Stomach smooth muscle (tissue), 2 donors: ENCODE results near the gene POLG2.

Experiments
- H3K27ac ChIP-seq: one replicate; pipeline ENCODE4 v1.7.0; 2013; ENCODE audit warnings: mild to moderate bottlenecking, low read length, inconsistent platforms
- H3K27me3 ChIP-seq, 2 donors: one replicate each; pipeline ENCODE4 v1.7.0; 2013; ENCODE audit warnings: low read length in 2 of 2; ENCODE audit not compliant: insufficient read depth in 2 of 2, control insufficient read depth in 1 of 2
- H3K36me3 ChIP-seq, 2 donors: one replicate each; pipeline ENCODE4 v1.7.0; 2013; ENCODE audit warnings: low read length in 2 of 2; ENCODE audit not compliant: control insufficient read depth in 2 of 2, insufficient read depth in 2 of 2
- H3K4me1 ChIP-seq: one replicate; pipeline ENCODE4 v1.7.0; 2013; ENCODE audit warnings: low read length; ENCODE audit not compliant: control insufficient read depth, insufficient read depth
- H3K4me3 ChIP-seq, 2 donors: one replicate each; pipeline ENCODE4 v1.7.0; 2013; ENCODE audit warnings: low read length in 2 of 2
- H3K9ac ChIP-seq, 2 donors: one replicate each; pipeline ENCODE4 v1.7.0; 2013; ENCODE audit warnings: low read length in 2 of 2, mild to moderate bottlenecking in 1 of 2
- H3K9me3 ChIP-seq, 2 donors: one replicate each; pipeline ENCODE4 v1.7.0; 2013; ENCODE audit warnings: low read length in 2 of 2; ENCODE audit not compliant: control insufficient read depth in 2 of 2
- donor health status: healthy.
- donor health status: Pancreatic carcinoma.

Gene POLG2

DNA sequence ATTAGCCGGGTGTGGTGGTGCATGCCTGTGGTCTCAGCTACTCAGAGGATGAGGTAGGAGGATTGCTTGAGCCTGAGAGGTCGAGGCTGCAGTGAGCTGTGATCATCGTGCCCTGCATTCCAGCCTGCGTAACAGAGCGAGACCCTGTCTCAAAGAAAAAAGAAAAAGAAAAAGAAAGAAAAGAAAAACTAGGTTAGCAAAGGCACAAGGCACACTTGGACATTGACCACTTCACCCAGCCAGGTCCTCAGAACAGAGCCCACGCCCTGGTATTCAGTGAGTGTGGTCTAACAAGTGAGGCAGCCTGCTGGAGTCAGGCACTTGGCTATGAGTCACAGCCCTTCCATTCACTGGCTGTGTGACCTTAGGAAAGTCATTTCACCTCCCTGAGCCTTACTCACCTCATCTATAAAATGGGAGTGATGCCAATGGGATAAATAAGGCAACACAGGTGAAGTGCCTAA is 37.5 kb downstream of the POLG2 start:
- Histone ChIP-seq H3K4me3 (no peak overlapping the region), H3K36me3 (no peaks in the 10 kb centered on the region), H3K4me1 (peaks cover 2% of the 10 kb centered on the region), H3K9ac (no peak overlapping the region), H3K9me3 (no peaks in the 10 kb centered on the region), H3K27me3 (peaks cover 0 to under 1% of the 10 kb centered on the region in 2 donors), H3K27ac (no peak overlapping the region)

DNA sequence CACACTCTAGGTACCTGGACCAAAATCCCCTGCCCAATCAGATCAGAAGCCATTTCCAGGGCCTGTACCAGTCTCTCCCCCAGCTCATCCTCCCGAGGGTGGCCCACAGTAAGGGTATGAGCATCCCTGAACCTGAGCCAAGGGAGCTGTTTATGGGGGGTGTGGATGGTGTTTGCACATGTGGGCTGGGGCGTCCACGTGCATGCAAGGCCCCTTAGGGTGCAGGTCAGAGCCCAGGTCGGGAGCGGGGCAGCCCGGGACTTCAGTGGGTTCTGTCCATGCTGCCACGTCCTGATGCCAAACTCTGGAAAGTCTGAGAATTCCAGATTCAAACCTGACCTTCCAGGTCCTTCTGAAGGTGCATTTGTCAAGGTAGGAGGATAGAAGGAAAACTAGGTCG is 38.1 kb downstream of the POLG2 start:
- Histone ChIP-seq H3K9me3 (no peaks in the 10 kb centered on the region), H3K36me3 (no peaks in the 10 kb centered on the region), H3K4me1 (peaks cover 2% of the 10 kb centered on the region), H3K27me3 (peaks cover 0 to 3% of the 10 kb centered on the region in 2 donors), H3K4me3 (no peak overlapping the region), H3K9ac (no peak overlapping the region), H3K27ac (no peak overlapping the region)

DNA sequence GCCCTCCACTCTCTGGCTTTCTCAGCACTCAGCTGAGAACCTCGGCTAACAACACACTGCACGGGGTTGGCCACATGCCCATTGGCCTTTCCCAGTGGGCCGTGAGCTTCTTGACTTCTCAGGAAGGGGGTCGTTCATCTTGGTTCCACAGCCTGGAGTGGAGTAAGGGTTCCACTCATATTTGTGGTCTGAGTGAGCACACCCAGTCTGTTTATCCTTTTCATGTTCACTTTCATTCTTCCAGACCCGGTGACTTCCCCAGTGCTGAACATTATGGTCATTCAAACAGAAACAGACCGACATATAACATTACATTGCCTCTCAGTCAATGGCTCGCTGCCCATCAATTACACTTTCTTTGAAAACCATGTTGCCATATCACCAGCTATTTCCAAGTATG is 39.7 kb downstream of the POLG2 start:
- Histone ChIP-seq H3K4me3 (no peak overlapping the region), H3K9me3 (no peaks in the 10 kb centered on the region), H3K27ac (no peak overlapping the region), H3K9ac (no peak overlapping the region), H3K27me3 (peaks cover 0 to 3% of the 10 kb centered on the region in 2 donors), H3K36me3 (no peaks in the 10 kb centered on the region), H3K4me1 (peaks cover 2% of the 10 kb centered on the region)

DNA sequence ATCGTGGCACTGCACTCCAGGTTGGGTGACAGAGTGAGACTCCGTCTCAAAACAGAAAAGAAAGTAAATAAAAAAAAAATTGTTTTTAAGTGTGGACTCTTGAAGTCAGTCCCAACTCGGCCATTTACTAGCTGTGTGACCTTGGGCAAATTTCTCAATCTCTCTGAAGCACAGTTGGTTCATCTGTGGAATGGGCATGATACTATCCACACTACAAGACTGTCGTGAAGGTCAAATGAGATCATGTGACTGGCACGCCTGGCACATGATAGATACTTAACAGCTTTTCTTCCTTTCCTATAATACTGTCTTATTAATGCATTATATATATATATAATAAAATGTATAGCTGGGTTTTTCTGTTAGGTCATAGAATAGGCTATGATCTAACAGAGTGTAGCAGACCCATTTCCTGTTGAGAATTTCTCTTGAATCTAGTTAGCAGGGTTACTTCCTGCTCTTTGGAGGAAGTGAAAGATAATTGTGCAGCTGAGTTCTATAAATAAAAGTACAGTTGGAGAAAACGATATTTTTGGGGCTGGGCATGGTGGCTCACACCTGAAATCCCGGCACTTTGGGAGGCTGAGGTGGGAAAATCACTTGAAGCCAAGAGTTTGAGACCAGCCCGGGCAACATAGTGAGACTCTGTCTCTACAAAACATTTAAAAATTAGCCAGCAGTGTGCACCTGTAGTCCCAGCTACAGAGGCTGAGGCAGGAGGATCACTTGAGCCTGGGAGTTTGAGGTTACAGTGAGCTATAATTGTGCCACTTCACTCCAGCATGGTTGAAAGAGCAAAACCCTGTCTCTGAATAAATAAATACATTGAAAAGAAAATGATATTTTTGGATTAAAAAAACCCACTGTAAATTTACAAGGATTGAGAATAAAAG is 40.6 kb downstream of the POLG2 start:
- no peaks in the 10 kb centered on the region for H3K36me3 ChIP-seq
- no peaks in the 10 kb centered on the region for H3K9me3 ChIP-seq
- peaks cover 0 to 3% of the 10 kb centered on the region in 2 donors for H3K27me3 ChIP-seq
- no peak overlapping the region for H3K27ac ChIP-seq
- H3K4me1 ChIP-seq: no peaks in the 10 kb centered on the region
- no peak overlapping the region for H3K4me3 ChIP-seq
- no peak overlapping the region for H3K9ac ChIP-seq

DNA sequence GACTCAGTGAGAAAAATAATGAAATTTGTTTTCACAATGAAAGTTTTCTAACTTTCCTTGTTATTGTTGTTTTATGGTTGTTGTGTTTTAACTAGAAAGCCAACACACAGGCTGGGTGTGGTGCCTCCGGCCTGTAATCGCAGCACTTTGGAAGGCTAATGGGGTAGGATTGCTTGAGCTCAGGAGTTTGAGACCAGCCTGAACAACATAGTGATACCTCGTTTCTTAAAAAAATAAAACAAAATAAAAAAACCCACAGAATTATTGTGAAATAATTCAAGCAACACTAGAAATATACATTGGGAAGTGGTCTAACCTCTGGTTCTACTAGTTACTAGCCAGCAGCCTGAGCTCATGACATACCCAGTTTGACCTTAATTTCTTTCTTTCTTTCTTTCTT is 47.3 kb downstream of the POLG2 start:
- H3K4me1 ChIP-seq: no peaks in the 10 kb centered on the region
- H3K27ac ChIP-seq: no peak overlapping the region

DNA sequence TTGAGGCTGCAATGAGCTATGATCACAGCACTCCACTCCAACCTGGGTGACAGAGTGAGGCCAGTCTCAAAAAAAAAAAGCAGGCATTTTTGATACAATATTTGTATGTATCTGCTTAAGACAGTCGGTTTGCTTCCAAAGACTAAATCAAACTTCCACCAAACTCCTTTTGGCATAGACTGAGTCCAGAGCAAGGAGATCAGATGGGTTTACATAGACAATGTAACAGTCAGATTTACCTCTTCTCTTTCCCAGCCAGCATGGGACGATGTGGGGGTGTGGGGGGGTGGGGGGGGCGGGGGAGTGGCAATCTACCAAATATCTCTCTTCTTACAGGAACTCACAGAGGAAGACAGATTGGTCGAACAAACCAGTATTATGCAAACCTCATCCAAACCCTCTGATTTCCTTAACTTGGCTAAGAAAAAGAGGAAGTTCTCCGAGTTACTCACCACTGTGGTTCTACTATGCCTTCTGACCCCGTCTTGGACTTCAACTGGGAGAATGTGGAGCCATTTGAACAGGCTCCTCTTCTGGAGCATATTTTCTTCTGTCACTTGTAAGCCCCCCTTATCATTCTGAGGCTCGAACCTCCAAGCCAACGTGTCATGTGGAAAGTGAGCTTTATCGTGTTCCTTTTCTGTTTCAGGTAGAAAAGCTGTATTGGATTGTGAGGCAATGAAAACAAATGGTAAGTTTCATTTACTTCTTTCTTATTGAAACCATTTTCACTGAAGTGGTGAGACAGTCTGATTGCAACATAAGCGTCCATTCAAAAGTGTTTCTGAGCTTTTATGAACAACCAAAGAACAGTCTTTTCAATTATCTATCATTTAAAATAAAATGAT is 48.0 kb downstream of the POLG2 start, which contains the start of gene MILR1:
Gene MILR1 (plus strand): TSS at position 451 of the 848 bp plus-strand sequence. CDS start 54 bp downstream, at position 505.
- Histone ChIP-seq H3K27me3 (no peaks in the 10 kb centered on the region), H3K4me1 (no peaks in the 10 kb centered on the region), H3K9ac (peak within 1 kb of the TSS in 1 of 2 donors; percentile 6), H3K4me3 (no peak within 1 kb of the TSS), H3K9me3 (no peaks in the 10 kb centered on the region), H3K27ac (no peak within 1 kb of the TSS), H3K36me3 (no peaks in the 10 kb centered on the region)

More for the DNA sequence above, 47.3 kb downstream of the POLG2 start:
- Histone ChIP-seq H3K27me3 (peaks cover 0 to 3% of the 10 kb centered on the region in 2 donors), H3K4me3 (no peak overlapping the region), H3K9ac (peak overlapping the region in 1 of 2 donors; percentile 6), H3K36me3 (no peaks in the 10 kb centered on the region), H3K9me3 (no peaks in the 10 kb centered on the region)

DNA sequence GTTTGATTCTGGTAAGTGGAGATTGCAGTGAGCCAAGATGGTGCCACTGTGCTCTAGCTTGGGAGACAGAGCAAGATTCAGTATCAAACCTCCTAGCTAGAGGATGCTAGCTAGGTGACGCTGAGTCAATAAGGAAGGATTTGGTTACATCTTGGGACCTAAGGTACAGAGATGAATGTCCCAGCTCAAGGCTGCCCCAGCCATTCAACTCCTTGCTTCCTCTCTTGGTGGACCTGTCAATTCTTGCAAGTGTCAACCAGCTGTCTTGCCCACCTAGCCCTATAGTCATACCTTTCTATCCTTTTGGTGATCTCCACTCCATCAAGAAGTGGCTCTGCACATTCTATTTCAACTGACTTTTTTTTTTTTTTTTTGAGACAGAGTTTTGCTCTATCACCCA is 49.3 kb downstream of the POLG2 start:
- Histone ChIP-seq H3K9me3 (no peaks in the 10 kb centered on the region), H3K4me3 (no peak overlapping the region), H3K4me1 (no peaks in the 10 kb centered on the region), H3K27me3 (no peaks in the 10 kb centered on the region), H3K27ac (no peak overlapping the region), H3K9ac (no peak overlapping the region), H3K36me3 (no peaks in the 10 kb centered on the region)

DNA sequence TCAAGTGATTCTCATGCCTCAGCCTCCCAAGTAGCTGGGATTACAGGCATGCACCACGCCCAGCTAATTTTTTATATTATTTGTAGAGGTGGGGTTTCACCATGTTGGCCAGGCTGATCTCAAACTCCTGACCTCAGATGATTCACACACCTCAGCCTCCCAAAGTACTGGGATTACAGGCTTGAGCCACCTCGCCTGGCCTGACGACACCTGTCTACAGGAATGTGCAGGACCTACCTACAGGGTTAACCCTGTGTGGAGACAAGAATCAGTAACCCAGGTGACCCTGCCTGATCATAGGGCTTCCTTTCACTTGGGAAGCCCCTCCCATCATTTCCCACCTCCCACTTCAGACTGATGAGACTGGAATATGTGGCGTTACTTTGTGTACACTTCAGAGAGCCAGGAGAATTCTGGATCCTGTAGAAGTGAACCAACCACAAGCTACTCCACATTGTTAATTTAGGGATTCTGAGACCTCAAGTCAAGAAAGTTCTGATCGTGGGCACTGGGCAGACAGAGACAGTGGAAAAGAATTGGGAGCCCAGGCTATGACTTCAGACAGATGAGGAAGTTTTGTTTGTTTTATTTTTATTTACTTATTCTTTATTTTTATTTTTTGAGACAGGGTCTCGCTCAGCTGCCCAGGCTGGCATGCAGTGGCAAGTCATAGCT is 53.6 kb downstream of the POLG2 start:
- no peak overlapping the region for H3K9ac ChIP-seq
- no peaks in the 10 kb centered on the region for H3K36me3 ChIP-seq
- H3K4me3 ChIP-seq: no peak overlapping the region
- H3K27me3 ChIP-seq: no peaks in the 10 kb centered on the region
- no peaks in the 10 kb centered on the region for H3K4me1 ChIP-seq
- no peaks in the 10 kb centered on the region for H3K9me3 ChIP-seq
- H3K27ac ChIP-seq: no peak overlapping the region

DNA sequence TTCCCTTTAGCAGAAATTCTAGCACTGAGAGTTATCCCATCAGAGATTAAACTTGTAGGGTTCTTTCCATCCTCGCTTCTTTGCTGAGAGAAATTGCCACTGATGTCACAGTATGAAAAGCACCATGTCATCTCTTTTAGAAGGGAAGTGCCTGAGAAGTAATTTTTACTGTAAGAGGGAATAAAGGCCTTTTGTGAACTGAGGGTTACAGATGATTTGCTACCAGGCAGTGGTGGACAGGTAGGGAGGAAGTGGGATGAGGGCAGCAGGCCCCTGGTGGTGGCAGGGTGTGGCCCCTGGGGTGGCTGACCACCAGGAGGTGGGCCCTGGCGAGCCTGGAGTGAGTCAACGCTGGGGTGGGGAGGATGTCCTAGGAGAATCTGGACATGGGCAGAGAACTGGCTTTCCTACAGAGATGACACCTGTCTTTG is 54.3 kb downstream of the POLG2 start:
- no peak overlapping the region for H3K4me3 ChIP-seq
- no peak overlapping the region for H3K27ac ChIP-seq
- no peaks in the 10 kb centered on the region for H3K27me3 ChIP-seq
- no peaks in the 10 kb centered on the region for H3K36me3 ChIP-seq
- H3K4me1 ChIP-seq: no peaks in the 10 kb centered on the region
- peaks cover 0 to 3% of the 10 kb centered on the region in 2 donors for H3K9me3 ChIP-seq
- no peak overlapping the region for H3K9ac ChIP-seq

DNA sequence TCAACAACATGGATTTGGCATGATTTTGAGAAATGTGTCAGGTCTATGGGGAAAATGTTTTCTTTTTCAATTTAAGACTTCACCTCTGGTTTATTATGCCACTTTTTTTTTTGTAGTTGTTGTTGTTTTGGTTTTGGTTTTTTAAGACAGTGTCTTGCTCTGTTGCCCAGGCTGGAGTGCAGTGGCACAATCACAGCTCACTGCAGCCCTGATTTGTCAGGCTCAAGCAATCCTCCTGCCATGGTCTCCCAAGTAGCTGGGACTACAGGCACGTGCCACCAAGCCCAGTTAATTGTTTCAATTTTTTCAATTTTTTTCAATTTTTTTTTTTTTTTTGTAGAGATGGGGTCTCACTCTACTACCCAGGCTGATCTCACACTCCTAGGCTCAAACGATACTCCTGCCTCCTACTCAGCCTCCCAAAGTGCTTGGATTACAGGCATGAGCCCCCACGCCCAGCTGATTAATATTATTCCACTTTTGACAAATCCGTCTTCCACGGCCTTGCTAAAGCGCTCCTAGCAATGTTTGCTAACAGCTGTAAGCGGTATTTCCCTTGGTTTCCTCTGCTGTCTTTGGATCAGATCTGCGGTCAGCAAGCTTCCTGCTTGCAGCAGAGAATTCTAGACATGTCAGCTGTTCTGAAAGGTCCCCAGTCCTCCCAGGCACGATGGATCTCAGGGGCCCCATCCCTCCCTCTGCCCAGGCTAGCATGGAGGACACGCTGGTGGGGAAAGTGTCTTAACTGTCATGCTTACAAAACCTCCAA is 54.9 kb downstream of the POLG2 start:
- Histone ChIP-seq H3K4me3 (no peak overlapping the region), H3K27ac (no peak overlapping the region), H3K9me3 (peaks cover 0 to 3% of the 10 kb centered on the region in 2 donors), H3K36me3 (no peaks in the 10 kb centered on the region), H3K9ac (no peak overlapping the region), H3K27me3 (no peaks in the 10 kb centered on the region), H3K4me1 (no peaks in the 10 kb centered on the region)
